Upper lobe of right lung (tissue), 1 donor: ENCODE measurements around the gene DHRS7B. TPM values are rescaled to one million over a fixed set of nuclear protein-coding genes. Genes with fewer than 3 reads are reported as not detected.

Experiments used
- ATAC-seq: fragments of 200-7000 bp; cut with Tn5 transposase; one replicate; pipeline ENCODE4 v1.9.1; 2020; ENCODE audit warnings: mild to moderate bottlenecking, moderate library complexity
- DNase-seq: peaks from one replicate; pipeline ENCODE4 v3.0.0-alpha.2; 2020
- H3K27ac ChIP-seq: fragments of 200-600 bp; one replicate; pipeline ENCODE4 v1.8.0; 2022
- H3K27me3 ChIP-seq: fragments of 200-600 bp; one replicate; pipeline ENCODE4 v1.8.0; 2022; ENCODE audit warnings: mild to moderate bottlenecking
- H3K36me3 ChIP-seq: fragments of 200-600 bp; one replicate; pipeline ENCODE4 v1.8.0; 2022
- H3K4me1 ChIP-seq: fragments of 200-600 bp; one replicate; pipeline ENCODE4 v1.8.0; 2022
- H3K4me3 ChIP-seq: fragments of 200-600 bp; one replicate; pipeline ENCODE4 v1.8.0; 2022; ENCODE audit warnings: mild to moderate bottlenecking
- H3K9me3 ChIP-seq: fragments of 200-600 bp; one replicate; pipeline ENCODE4 v1.8.0; 2022
- intact Hi-C: fragments of 100-400 bp; cut with DNase I; formaldehyde crosslinking; loops from one replicate; pipeline ENCODE4 v1.11.0; 2022
- total RNA-seq: library from RNA; stranded (reverse); fragmentation: NEBNext Ultra II Directional; extraction: Animal tissue kit (Norgen Biotek cat#: 25700); gene quantifications from one replicate; pipeline ENCODE4 v1.2.1, GENCODE V29; 2021
- TF ChIP-seq, protein P1 (sequence below): fragments of 200-600 bp; IDR thresholded peaks from one replicate; pipeline ENCODE4 v1.8.0; 2022; ENCODE audit warnings: antibody characterized with exemption
- donor health status: DM: no; HTN: yes; CAD: no; lungs with severe emphysema.

DHRS7B gene
- total RNA-seq, 1 donor from 2014 or later = 24.7 TPM

DNA sequence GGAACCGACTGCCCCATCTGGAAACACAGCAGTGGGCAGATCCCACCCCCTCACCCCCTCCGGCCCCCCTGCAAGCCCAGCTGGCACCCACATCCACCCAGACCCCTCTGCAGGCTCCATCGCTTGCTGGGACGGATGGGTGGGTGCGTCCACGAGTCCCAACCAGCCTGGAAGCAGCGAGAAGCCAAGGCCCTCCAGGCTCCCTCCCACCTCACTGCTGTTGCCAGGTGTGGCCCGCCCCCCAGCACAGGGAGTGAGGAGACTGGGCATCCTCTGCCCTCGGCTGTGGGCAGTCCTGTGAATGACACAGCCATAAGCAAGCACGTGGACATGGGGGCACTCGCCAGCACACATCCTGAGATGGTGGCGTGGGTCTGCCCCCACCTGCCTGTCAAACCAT, 75.7 kb downstream of the DHRS7B start:
- Histone ChIP-seq H3K4me3 (no peak overlapping the region), H3K27ac (no peak overlapping the region), H3K9me3 (no peaks in the 10 kb centered on the region), H3K27me3 (no peaks in the 10 kb centered on the region), H3K4me1 (peaks cover 16% of the 10 kb centered on the region), H3K36me3 (peaks cover 20% of the 10 kb centered on the region)
- TF ChIP-seq, protein P1, sequence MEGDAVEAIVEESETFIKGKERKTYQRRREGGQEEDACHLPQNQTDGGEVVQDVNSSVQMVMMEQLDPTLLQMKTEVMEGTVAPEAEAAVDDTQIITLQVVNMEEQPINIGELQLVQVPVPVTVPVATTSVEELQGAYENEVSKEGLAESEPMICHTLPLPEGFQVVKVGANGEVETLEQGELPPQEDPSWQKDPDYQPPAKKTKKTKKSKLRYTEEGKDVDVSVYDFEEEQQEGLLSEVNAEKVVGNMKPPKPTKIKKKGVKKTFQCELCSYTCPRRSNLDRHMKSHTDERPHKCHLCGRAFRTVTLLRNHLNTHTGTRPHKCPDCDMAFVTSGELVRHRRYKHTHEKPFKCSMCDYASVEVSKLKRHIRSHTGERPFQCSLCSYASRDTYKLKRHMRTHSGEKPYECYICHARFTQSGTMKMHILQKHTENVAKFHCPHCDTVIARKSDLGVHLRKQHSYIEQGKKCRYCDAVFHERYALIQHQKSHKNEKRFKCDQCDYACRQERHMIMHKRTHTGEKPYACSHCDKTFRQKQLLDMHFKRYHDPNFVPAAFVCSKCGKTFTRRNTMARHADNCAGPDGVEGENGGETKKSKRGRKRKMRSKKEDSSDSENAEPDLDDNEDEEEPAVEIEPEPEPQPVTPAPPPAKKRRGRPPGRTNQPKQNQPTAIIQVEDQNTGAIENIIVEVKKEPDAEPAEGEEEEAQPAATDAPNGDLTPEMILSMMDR = no peak
- intact Hi-C loops = no loop called here
- ATAC-seq (peak; percentile 6), DNase-seq (no peak)

DNA sequence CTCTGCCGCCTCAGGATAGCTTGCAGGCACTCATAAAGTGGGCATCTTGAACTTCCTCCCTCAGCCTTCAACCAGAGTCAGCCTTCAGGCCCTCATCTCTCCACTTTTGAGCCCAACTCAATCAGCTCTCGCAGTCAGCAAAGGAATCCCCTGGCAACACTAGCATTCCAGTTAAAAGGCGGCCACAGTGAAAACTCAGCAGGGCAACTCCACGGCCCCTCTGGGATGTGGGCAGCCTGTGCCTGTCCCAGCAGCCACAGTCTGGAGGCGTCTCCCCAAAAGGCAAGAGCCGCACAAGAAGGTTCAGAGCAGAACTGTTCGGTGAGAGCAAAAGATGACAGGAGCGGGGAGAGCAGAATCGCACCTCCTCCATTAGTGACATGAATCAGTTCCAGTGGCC, 78.2 kb downstream of the DHRS7B start:
- H3K36me3 ChIP-seq = peaks cover 28% of the 10 kb centered on the region
- H3K4me1 ChIP-seq = peaks cover 17% of the 10 kb centered on the region

DNA sequence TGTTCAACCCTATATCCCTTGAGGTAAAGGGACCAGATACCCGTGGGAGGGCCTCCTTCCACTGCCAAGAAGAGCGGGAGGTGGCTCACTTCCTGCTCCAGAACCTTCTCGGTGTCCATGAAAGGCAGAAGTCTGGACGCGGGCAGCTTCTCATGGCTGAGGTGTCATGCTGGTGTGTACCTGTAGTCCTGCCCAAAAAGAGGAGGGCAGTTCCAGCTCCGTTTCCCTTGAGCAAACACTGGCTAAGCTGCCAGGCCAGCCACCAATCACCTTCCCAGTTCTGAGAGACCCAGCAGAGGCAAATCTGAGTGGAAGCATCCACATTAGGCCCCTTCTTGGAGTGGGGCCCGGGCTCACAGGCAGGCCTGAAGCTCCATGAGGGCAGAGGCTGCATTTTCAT, 81.6 kb downstream of the DHRS7B start:
- Histone ChIP-seq H3K9me3 (no peaks in the 10 kb centered on the region), H3K27me3 (no peaks in the 10 kb centered on the region), H3K27ac (no peak overlapping the region), H3K4me1 (peaks cover 36% of the 10 kb centered on the region), H3K4me3 (no peak overlapping the region), H3K36me3 (peaks cover 38% of the 10 kb centered on the region)
- DNase-seq = no peak
- intact Hi-C loops = no loop called here
- ATAC-seq = no peak
- TF ChIP-seq, protein P1 = no peak

More for the DNA sequence above, 78.2 kb downstream of the DHRS7B start:
- H3K4me3 ChIP-seq = no peak overlapping the region
- TF ChIP-seq, protein P1 = no peak
- H3K27ac ChIP-seq = no peak overlapping the region
- no peaks in the 10 kb centered on the region for H3K27me3 ChIP-seq
- intact Hi-C loops = no loop called here
- ATAC-seq = no peak
- no peak for DNase-seq
- no peaks in the 10 kb centered on the region for H3K9me3 ChIP-seq

DNA sequence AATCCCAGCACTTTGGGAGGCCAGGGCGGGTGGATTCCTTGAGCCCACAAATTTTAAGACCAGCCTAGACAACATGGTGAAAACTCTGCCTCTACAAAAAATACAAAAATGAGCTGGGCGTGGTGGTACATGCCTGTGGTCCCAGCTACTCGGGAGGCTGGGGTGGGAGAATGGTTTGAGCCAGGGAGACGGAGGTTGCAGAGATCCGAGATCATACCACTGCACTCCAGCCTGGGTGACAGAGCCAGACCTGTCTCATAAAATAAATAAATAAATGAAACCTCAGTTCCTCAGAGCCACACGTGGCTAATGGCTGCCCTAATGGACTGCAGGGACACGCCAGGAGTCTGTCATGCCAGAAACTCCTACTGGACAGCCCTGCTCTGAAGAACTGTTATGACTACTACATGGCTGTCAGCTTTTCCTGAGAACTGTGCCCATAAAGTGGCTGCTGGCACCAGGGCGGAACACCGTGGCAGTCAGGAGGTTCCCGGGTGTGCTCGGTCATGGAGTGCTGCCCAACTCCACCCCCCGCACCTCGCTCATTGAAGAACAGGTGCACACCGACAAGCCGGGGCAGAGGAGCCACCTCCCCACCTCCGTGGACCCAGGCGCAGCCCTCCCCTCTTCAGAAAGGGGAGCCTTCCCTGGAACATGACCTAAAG, 82.9 kb downstream of the DHRS7B start:
- no peak overlapping the region for H3K27ac ChIP-seq
- peaks cover 38% of the 10 kb centered on the region for H3K36me3 ChIP-seq
- TF ChIP-seq, protein P1 = no peak
- DNase-seq (peak; percentile 90), ATAC-seq (peak; percentile 38)
- peaks cover 36% of the 10 kb centered on the region for H3K4me1 ChIP-seq
- no peaks in the 10 kb centered on the region for H3K9me3 ChIP-seq
- no peaks in the 10 kb centered on the region for H3K27me3 ChIP-seq
- no peak overlapping the region for H3K4me3 ChIP-seq
- intact Hi-C loops = no loop called here

DNA sequence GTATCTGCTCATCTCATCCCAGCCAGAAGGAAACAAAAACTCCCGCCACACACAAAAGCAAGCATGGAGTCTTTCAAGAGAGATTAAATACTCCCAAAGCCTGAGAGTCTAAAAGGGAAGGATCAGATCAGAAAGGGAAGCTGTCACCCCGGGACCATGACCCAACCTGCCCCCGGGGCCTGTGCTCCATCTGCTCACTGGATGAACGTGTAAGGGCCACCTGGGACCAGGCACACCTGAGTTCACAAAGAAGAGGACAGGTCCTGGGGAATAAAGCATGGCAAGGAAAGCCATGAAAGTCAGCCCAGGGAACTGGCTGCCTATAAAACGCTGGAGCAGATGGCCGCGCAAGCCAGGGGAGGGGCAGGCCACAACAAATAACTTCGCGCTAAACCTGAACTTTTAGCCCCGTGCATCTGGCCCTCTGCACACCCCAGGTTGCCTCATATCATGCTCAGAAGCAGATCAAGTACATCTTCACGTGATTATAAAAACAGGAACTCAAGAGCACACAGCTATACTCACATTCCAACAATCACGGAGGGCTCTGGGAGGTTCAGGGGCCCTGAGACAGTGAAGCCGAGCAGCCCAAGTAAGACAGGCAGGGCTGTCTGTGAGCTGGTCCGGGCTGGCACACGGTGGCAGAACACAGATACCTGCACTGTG, 83.8 kb downstream of the DHRS7B start:
- ATAC-seq (no peak), DNase-seq (no peak)
- Histone ChIP-seq H3K36me3 (peaks cover 38% of the 10 kb centered on the region), H3K27ac (no peak overlapping the region), H3K4me3 (no peak overlapping the region), H3K9me3 (no peaks in the 10 kb centered on the region), H3K4me1 (peaks cover 44% of the 10 kb centered on the region), H3K27me3 (no peaks in the 10 kb centered on the region)
- TF ChIP-seq, protein P1 = no peak
- intact Hi-C loops = no loop called here
